Measurements from ENCODE around the gene FAM117A. TPM values are rescaled to one million over a fixed set of nuclear protein-coding genes. Genes with fewer than 3 reads are reported as not detected.

Gene FAM117A
- total and polyA plus RNA-seq, 2 donors (not counting 1 experiment from before 2014, with no cell fraction given), result 93.4 to 162 TPM

DNA sequence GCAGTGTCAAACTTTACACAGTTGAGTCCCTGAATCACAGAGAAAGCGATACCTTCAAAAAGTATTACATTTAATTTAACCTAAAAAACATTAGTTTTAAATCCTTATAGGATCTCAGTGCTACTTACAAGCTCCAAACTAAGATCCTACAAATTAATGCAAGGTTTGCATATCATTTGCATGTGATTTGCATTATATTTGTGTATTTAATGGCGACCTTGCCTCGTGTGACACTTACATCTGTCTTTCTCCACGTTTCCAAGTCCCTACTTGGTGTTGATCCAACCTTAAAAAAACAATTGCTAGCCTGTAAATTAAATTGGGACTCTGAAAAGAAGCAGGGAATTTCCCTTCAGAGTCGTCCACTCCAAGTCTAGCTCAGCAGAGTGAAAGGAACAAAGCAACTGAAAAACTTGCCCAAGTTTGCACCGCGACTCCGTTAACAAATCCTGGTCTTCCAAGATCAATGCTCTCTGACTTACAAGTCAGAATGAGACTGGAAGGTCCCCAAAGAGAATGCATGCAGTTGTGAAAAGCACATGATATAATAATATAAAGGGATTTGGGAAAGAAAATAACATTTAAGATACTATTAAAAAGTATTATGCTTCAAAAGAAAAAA is 739 bp upstream of the FAM117A start:
- Mint-ChIP-seq H3K27me3 (no peaks in the 10 kb centered on the region), H3K4me1 (peaks cover 45% of the 10 kb centered on the region), H3K9me3 (ENCODE audit: insufficient read depth) (no peaks in the 10 kb centered on the region), H3K27ac (peak overlapping the region; percentile 87), H3K4me3 (peak overlapping the region; percentile 84)
- WGBS (ENCODE audit: insufficient coverage), result 70% methylated on average over 4 of the region's 8 CpGs
- Histone ChIP-seq H2AFZ (ENCODE audit: insufficient read depth, low read depth, low read length, poor library complexity, severe bottlenecking) (peak overlapping the region; percentile 21), H3K36me3 (replicated peaks in 1 of 2; ENCODE audit: control extremely low read depth in 1 of 2, control insufficient read depth in 1 of 2, extremely low read depth in 1 of 2, insufficient read depth in 2 of 2, low read length in 1 of 2) (peaks cover 0 to 4% of the 10 kb centered on the region in 2 experiments), H3K27me3 (replicated peaks in 1 of 4; ENCODE audit: control extremely low read depth in 1 of 4, control insufficient read depth in 3 of 4, insufficient read depth in 4 of 4, low read length in 3 of 4) (no peaks in the 10 kb centered on the region), H3K9ac (ENCODE audit: low read length) (peak overlapping the region; percentile 48), H3K4me2 (replicated peaks; ENCODE audit: low read depth, low read length, poor library complexity, severe bottlenecking) (peak overlapping the region; percentile 88), H3K27ac (ENCODE audit: low read length in 2 of 2) (peak overlapping the region; percentile 11 to 18), H3K79me2 (ENCODE audit: control insufficient read depth, insufficient read depth, low read length) (peaks cover 45% of the 10 kb centered on the region), H3K4me1 (ENCODE audit: control insufficient read depth in 2 of 2, insufficient read depth in 2 of 2, low read length in 2 of 2) (peaks cover 36 to 38% of the 10 kb centered on the region in 2 donors), H4K20me1 (ENCODE audit: control insufficient read depth, insufficient read depth, low read length, poor library complexity, severe bottlenecking) (peaks cover 38% of the 10 kb centered on the region), H3K9me3 (ENCODE audit: control extremely low read depth in 1 of 3, control insufficient read depth in 2 of 3, insufficient read depth in 1 of 3, low read length in 2 of 3) (peaks cover 0 to 3% (median 1%) of the 10 kb centered on the region in 3 donors), H3K4me3 (ENCODE audit: control extremely low read depth in 1 of 5, extremely low read depth in 1 of 5, insufficient read depth in 1 of 5, low read depth in 2 of 5, low read length in 4 of 5) (peak overlapping the region; percentile 33 to 77 (median 53))
- DNase-seq (no peak), ATAC-seq (ENCODE audit: low read depth) (no peak)
- POLR2A ChIA-PET, result interaction anchor here (0.5 to 4.5 kb wide), 10 partner anchors 12 to 428 kb away, joined by 3 to 75 read pairs (median 4); partner anchors contain the start of genes KAT7 and SLC35B1
- TF ChIP-seq, protein P1, sequence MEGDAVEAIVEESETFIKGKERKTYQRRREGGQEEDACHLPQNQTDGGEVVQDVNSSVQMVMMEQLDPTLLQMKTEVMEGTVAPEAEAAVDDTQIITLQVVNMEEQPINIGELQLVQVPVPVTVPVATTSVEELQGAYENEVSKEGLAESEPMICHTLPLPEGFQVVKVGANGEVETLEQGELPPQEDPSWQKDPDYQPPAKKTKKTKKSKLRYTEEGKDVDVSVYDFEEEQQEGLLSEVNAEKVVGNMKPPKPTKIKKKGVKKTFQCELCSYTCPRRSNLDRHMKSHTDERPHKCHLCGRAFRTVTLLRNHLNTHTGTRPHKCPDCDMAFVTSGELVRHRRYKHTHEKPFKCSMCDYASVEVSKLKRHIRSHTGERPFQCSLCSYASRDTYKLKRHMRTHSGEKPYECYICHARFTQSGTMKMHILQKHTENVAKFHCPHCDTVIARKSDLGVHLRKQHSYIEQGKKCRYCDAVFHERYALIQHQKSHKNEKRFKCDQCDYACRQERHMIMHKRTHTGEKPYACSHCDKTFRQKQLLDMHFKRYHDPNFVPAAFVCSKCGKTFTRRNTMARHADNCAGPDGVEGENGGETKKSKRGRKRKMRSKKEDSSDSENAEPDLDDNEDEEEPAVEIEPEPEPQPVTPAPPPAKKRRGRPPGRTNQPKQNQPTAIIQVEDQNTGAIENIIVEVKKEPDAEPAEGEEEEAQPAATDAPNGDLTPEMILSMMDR (IDR thresholded peaks at IDR 0.05), result no peak
- no peak for TF ChIP-seq EZH2 (IDR thresholded peaks at IDR 0.05; ENCODE audit: borderline replicate concordance, insufficient read depth, low read depth, low read length, poor library complexity, severe bottlenecking)
- intact Hi-C loops (cut with micrococcal nuclease), result loop anchor here (1.0 to 5.0 kb wide), 5 partner anchors 18 to 532 kb away; partner anchors contain the start of genes KAT7 and PHOSPHO1
- CTCF ChIA-PET, result interaction anchor here (0.6 to 7.2 kb wide), 17 partner anchors 9 to 405 kb away, joined by 3 to 55 read pairs (median 4); partner anchors contain the start of genes KAT7 and SLC35B1

Measured in B cell (primary cell).